K562 (cell line): ENCODE measurements around the gene COL4A4. TPM values are rescaled to one million over a fixed set of nuclear protein-coding genes. Genes with fewer than 3 reads are reported as not detected.

Source experiments
- ATAC-seq: fragments of 200-7000 bp; cut with Tn5 transposase; 3 replicates; pipeline ENCODE4 v1.9.1; 2020; ENCODE audit warnings: moderate library complexity
- BruUV-seq: library from RNA; stranded (reverse); fragments of 400-500 nt; replicated peaks from 2 replicates; lab custom pipeline; 2021; lab: Mats Ljungman, UMichigan
- CTCF ChIA-PET: fragments of 300-600 bp; formaldehyde crosslinking; extraction: SDS; loops from one replicate; lab custom pipeline; 2021; ENCODE audit warnings: low intra/inter-chr PET ratio; lab: Yijun Ruan, JAX
- POLR2A ChIA-PET: fragments of 300-600, 350-650 bp; sonication (Branson Sonifier 250); formaldehyde crosslinking; extraction: SDS; loops from one replicate; lab custom pipeline; 2021; ENCODE audit warnings: antibody characterized with exemption, inconsistent platforms; lab: Yijun Ruan, JAX
- DNase-seq, 4 experiments: peaks; one replicate each; pipeline versions ENCODE4 v3.0.0 to v3.0.0-alpha.2; 2011 to 2018; ENCODE audit warnings: low spot score in 3 of 4, mixed read lengths in 3 of 4; ENCODE audit errors: extremely low read depth in 1 of 4
- FAIRE-seq: peaks from 2 replicates; lab custom pipeline; 2011; peaks lifted over from hg19 to GRCh38; lab: Jason Lieb, UNC
- H2AFZ ChIP-seq: 2 replicates; pipeline ENCODE4 v1.6.0; 2011; ENCODE audit warnings: low read depth, low read length, control low read depth, inconsistent platforms
- H3K27ac ChIP-seq: fragments of 200-600 bp; 3 replicates; pipeline ENCODE4 v1.8.0; 2011; ENCODE audit warnings: low read depth, mild to moderate bottlenecking, control low read depth, inconsistent platforms, low read length, moderate library complexity, mixed read lengths; ENCODE audit errors: extremely low read depth
- H3K27me3 ChIP-seq, 2 experiments: fragments of 300-600 bp in 1 of 2; 2 replicates in 1 of 2; 3 replicates in 1 of 2; pipeline versions ENCODE4 v1.6.0 to v1.8.0; 2011; ENCODE audit warnings: inconsistent platforms in 2 of 2, low read length in 2 of 2, mild to moderate bottlenecking in 1 of 2, mixed read lengths in 1 of 2, moderate library complexity in 1 of 2; ENCODE audit not compliant: control insufficient read depth in 2 of 2, insufficient read depth in 2 of 2
- H3K36me3 ChIP-seq: fragments of 300-600 bp; 3 replicates; pipeline ENCODE4 v1.8.0; 2011; ENCODE audit warnings: mild to moderate bottlenecking, low read length, inconsistent platforms; ENCODE audit not compliant: control insufficient read depth, insufficient read depth
- H3K4me1 ChIP-seq, 2 experiments: fragments of 200-600 bp in 1 of 2; replicated peaks in 1 of 2; 2 replicates in 1 of 2; 3 replicates in 1 of 2; pipeline versions ENCODE4 v1.5.1 to v1.8.0; 2011; ENCODE audit warnings: inconsistent platforms in 2 of 2, low read length in 2 of 2, mild to moderate bottlenecking in 1 of 2, mixed read lengths in 1 of 2, moderate library complexity in 1 of 2; ENCODE audit not compliant: control insufficient read depth in 2 of 2, insufficient read depth in 2 of 2
- H3K4me2 ChIP-seq: 2 replicates; pipeline ENCODE4 v1.6.1; 2011; ENCODE audit warnings: low read length, control low read depth, inconsistent platforms, mixed read lengths; ENCODE audit not compliant: insufficient read depth
- H3K4me3 ChIP-seq: fragments of 200-600 bp; sonication (generic), shearing (Covaris generic); 2 replicates; pipeline ENCODE4 v1.5.1; 2016; ENCODE audit warnings: control low read depth, inconsistent platforms
- H3K79me2 ChIP-seq: fragments of 200-600 bp; 3 replicates; pipeline ENCODE4 v1.8.0; 2011; ENCODE audit warnings: low read length, inconsistent platforms; ENCODE audit not compliant: control insufficient read depth, insufficient read depth
- H3K9ac ChIP-seq, 2 experiments: 2 replicates each; pipeline versions ENCODE4 v1.6.0 to v1.6.1; 2011; ENCODE audit warnings: low read depth in 2 of 2, low read length in 2 of 2, control low read depth in 1 of 2, inconsistent platforms in 1 of 2, mild to moderate bottlenecking in 1 of 2, mixed read lengths in 1 of 2; ENCODE audit not compliant: insufficient read depth in 1 of 2
- H3K9me1 ChIP-seq: one replicate; pipeline ENCODE4 v1.6.0; 2011; ENCODE audit warnings: inconsistent platforms, mild to moderate bottlenecking, low read length, moderate library complexity; ENCODE audit not compliant: control insufficient read depth, insufficient read depth
- H3K9me3 ChIP-seq: replicated peaks from 2 replicates; pipeline ENCODE4 v1.5.1; 2011; ENCODE audit warnings: low read depth, low read length, inconsistent platforms; ENCODE audit not compliant: control insufficient read depth, insufficient read depth
- H4K20me1 ChIP-seq: replicated peaks from 2 replicates; pipeline ENCODE4 v1.6.1; 2011; ENCODE audit warnings: low read length, inconsistent platforms, mixed read lengths; ENCODE audit not compliant: control insufficient read depth, insufficient read depth
- CHD2 ChIP-seq: IDR thresholded peaks from 2 replicates; pipeline ENCODE4 v1.6.1; 2011; ENCODE audit warnings: low read depth, low read length
- MAFF ChIP-seq: IDR thresholded peaks from 2 replicates; pipeline ENCODE4 v1.6.1; 2012; ENCODE audit warnings: low read length, improper control_type of control experiment
- MAFG ChIP-seq: fragments of 450-650 bp; conservative IDR thresholded peaks from 2 replicates; pipeline ENCODE4 v1.6.1; 2016; ENCODE audit warnings: missing genetic modification characterization, missing compliant biosample characterization
- MECOM ChIP-seq: fragments of 250-450 bp; sonication (Bioruptor Pico); IDR thresholded peaks from 2 replicates; pipeline ENCODE4 v1.8.0; 2022; ENCODE audit warnings: inconsistent platforms
- TCFL5 ChIP-seq: fragments of 250-450 bp; sonication (Bioruptor Pico); conservative IDR thresholded peaks from 2 replicates; pipeline ENCODE4 v1.6.1; 2021; ENCODE audit warnings: mild to moderate bottlenecking, moderate library complexity, matching md5 sums
- ZNF316 ChIP-seq: fragments of 450-650 bp; IDR thresholded peaks from 2 replicates; pipeline ENCODE4 v1.6.1; 2016
- WGBS: fragments of 100-300 bp; shearing (Covaris generic); methylation state at CpG from one replicate; pipeline ENCODE4 v1.1.6; 2016; ENCODE audit warnings: low coverage, mixed read lengths; ENCODE audit not compliant: insufficient coverage; ENCODE audit errors: missing lambda C conversion rate; 5-methylcytosine and 5-hydroxymethylcytosine counted together
- in situ Hi-C: fragments of 300-500 bp; cut with MboI; formaldehyde crosslinking; loops from 4 replicates; pipeline ENCODE4 v1.15.0; 2018; ENCODE audit warnings: inconsistent platforms, mixed read lengths
- intact Hi-C: fragments of 100-400 bp; cut with micrococcal nuclease; formaldehyde crosslinking; loops from 2 replicates; pipeline ENCODE4 v1.14.2; 2022
- polyA plus RNA-seq, 8 experiments: library from polyadenylated mRNA; depleted of rRNA in 4 of 8; stranded (reverse) in 5 of 8; unstranded in 3 of 8; fragments of >200 nt; fragmentation: Nextera tagmentation in 2 of 8; fragmentation: Illumina TruSeq in 1 of 8; extraction: Ambion mirVana in 2 of 8; extraction: Trizol in 1 of 8; gene quantifications; 2 replicates each; pipeline versions ENCODE4 v1.2.1 to v1.2.3, GENCODE V29; 2011 to 2014; ENCODE audit warnings: inconsistent platforms in 1 of 8, missing spikeins in 1 of 8
- total RNA-seq, 7 experiments: library from RNA; depleted of rRNA in 6 of 7; stranded (reverse); fragments of >200 nt in 6 of 7; fragmentation: Illumina TruSeq in 2 of 7; extraction: Trizol in 2 of 7; gene quantifications; 2 replicates each; pipeline versions ENCODE4 v1.2.1 to v1.2.3, GENCODE V29; 2011 to 2021; ENCODE audit warnings: low replicate concordance in 1 of 7
- TF ChIP-seq, protein P1 (sequence below): fragments of 250-450 bp; sonication (Bioruptor Pico); IDR thresholded peaks from 2 replicates; pipeline ENCODE4 v1.4.0; 2020; ENCODE audit warnings: mild to moderate bottlenecking, moderate library complexity

Gene COL4A4
- total and polyA plus RNA-seq, 9 of the 15 experiments (the other 6 are each of a cell fraction or from before 2014, with no cell fraction given): under 0.01 to 0.01 TPM; not detected in 7

DNA sequence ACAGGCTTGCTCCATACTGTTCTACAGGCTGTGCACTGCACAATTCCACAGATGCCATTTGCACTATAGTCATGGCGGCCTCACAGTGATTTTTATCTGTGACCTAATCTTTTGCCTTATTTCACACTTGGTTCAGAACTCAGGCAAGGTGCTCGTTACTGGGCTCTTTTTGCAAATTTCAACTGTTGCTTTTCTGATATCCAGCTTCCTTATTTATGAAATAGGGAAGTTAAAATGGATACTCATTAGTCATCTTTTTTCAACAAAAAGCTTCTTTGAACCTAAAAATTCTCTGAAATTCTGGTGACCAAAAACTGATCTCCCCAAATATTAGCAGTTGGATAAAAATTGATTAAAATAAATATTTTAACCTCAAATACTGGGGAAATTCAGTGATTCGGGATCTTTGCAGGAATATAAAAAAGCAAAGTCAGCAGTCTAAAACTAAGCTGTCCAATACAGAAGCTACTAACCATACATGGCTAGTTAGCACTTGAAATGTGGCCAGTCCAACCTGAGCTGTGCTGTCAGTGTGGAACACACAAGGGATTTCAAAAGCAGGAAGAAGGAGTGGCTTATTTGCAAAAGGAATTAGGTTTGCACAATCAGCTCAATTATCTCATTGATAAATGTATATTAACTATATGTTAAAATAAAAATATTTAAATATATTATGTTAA is 134.4 kb downstream of the COL4A4 start:
- no peak overlapping the region for H2AFZ ChIP-seq
- H3K27ac ChIP-seq: no peak overlapping the region
- H3K4me2 ChIP-seq: no peak overlapping the region
- no peaks in the 10 kb centered on the region for H4K20me1 ChIP-seq
- H3K4me3 ChIP-seq: no peak overlapping the region
- no peaks in the 10 kb centered on the region for H3K79me2 ChIP-seq
- no peaks in the 10 kb centered on the region; a peak in 1 of 5 replicates for H3K27me3 ChIP-seq
- ChIA-PET POLR2A (no interaction called here), CTCF (no interaction called here)
- WGBS: 0% methylated on average over 3 of the region's 3 CpGs
- H3K4me1 ChIP-seq: no peaks in the 10 kb centered on the region
- H3K9ac ChIP-seq: no peak overlapping the region
- DNase-seq (no peak), ATAC-seq (no peak), FAIRE-seq (no peak)
- TF ChIP-seq MAFF: peak; percentile 31; the same call in 1 of the 2 replicates
- 0 out of 2 replicates have a peak, but pooled peaks have one; percentile 39 for TF ChIP-seq ZNF316
- no peak for TF ChIP-seq MECOM
- no peak for TF ChIP-seq TCFL5 (CRISPR knock-in tag)
- TF ChIP-seq, protein P1, sequence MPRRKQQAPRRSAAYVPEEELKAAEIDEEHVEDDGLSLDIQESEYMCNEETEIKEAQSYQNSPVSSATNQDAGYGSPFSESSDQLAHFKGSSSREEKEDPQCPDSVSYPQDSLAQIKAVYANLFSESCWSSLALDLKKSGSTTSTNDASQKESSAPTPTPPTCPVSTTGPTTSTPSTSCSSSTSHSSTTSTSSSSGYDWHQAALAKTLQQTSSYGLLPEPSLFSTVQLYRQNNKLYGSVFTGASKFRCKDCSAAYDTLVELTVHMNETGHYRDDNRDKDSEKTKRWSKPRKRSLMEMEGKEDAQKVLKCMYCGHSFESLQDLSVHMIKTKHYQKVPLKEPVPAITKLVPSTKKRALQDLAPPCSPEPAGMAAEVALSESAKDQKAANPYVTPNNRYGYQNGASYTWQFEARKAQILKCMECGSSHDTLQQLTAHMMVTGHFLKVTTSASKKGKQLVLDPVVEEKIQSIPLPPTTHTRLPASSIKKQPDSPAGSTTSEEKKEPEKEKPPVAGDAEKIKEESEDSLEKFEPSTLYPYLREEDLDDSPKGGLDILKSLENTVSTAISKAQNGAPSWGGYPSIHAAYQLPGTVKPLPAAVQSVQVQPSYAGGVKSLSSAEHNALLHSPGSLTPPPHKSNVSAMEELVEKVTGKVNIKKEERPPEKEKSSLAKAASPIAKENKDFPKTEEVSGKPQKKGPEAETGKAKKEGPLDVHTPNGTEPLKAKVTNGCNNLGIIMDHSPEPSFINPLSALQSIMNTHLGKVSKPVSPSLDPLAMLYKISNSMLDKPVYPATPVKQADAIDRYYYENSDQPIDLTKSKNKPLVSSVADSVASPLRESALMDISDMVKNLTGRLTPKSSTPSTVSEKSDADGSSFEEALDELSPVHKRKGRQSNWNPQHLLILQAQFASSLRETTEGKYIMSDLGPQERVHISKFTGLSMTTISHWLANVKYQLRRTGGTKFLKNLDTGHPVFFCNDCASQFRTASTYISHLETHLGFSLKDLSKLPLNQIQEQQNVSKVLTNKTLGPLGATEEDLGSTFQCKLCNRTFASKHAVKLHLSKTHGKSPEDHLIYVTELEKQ (CRISPR knock-in tag): no peak
- no peak for TF ChIP-seq CHD2
- TF ChIP-seq MAFG: 0 out of 2 replicates have a peak, but pooled peaks have one; percentile 31
- BruUV-seq: no TSS peak
- no peaks in the 10 kb centered on the region for H3K36me3 ChIP-seq
- in situ Hi-C loops: no loop called here
- H3K9me3 ChIP-seq: no peaks in the 10 kb centered on the region
- intact Hi-C loops: no loop called here
- H3K9me1 ChIP-seq: no peaks in the 10 kb centered on the region
